PC-9 (cell line): ENCODE measurements around the gene KRTAP5-11. TPM values are rescaled to one million over a fixed set of nuclear protein-coding genes. Genes with fewer than 3 reads are reported as not detected.
"Not testable (repeated sequence)": the region's sequence is repeated elsewhere in the genome, so short reads cannot be mapped to it uniquely, and the experiment has no call there.

ENCODE experiments used
- BruUV-seq: library from RNA; stranded (reverse); fragments of 400-500 nt; replicated peaks from 2 replicates; lab custom pipeline; 2021; lab: Mats Ljungman, UMichigan
- CTCF ChIA-PET: fragments of 300-600 bp; sonication (Branson Sonifier 250); formaldehyde crosslinking; loops from one replicate; lab custom pipeline; 2022; ENCODE audit warnings: antibody characterized with exemption; lab: Charles Lee
- POLR2A ChIA-PET: fragments of 300-600 bp; sonication (Branson Sonifier 250); formaldehyde crosslinking; loops from one replicate; lab custom pipeline; 2022; ENCODE audit warnings: antibody characterized with exemption; ENCODE audit not compliant: unreplicated experiment; lab: Charles Lee
- DNase-seq, 2 experiments: peaks; one replicate each; pipeline versions ENCODE4 v3.0.0 to v3.0.0-alpha.2; 2015 to 2022; ENCODE audit warnings: mixed read lengths in 1 of 2
- H2AFZ ChIP-seq: fragments of 200-600 bp; sonication (generic); 2 replicates; pipeline ENCODE4 v1.8.1; 2017; ENCODE audit warnings: antibody characterized with exemption
- H3F3A ChIP-seq: fragments of 200-600 bp; sonication (generic); 2 replicates; pipeline ENCODE4 v1.8.1; 2017; ENCODE audit warnings: antibody characterized with exemption, mild to moderate bottlenecking, low read depth; ENCODE audit not compliant: insufficient read depth
- H3K27ac ChIP-seq: fragments of 200-600 bp; sonication (generic); 2 replicates; pipeline ENCODE4 v1.6.1; 2016; ENCODE audit warnings: mixed run types
- H3K27me3 ChIP-seq: fragments of 200-600 bp; sonication (generic); 2 replicates; pipeline ENCODE4 v1.6.1; 2016; ENCODE audit warnings: low read depth, mixed run types; ENCODE audit not compliant: insufficient read depth
- H3K36me3 ChIP-seq: fragments of 200-600 bp; sonication (generic); 2 replicates; pipeline ENCODE4 v1.6.1; 2016; ENCODE audit warnings: low read depth, mixed run types
- H3K4me1 ChIP-seq: fragments of 200-600 bp; sonication (generic); replicated peaks from 2 replicates; pipeline ENCODE4 v1.6.1; 2016; ENCODE audit warnings: mixed run types; ENCODE audit not compliant: insufficient read depth
- H3K4me2 ChIP-seq: fragments of 200-600 bp; sonication (generic); 2 replicates; pipeline ENCODE4 v1.6.1; 2017; ENCODE audit warnings: mixed run types
- H3K4me3 ChIP-seq: fragments of 200-600 bp; sonication (generic); 2 replicates; pipeline ENCODE4 v1.6.1; 2016; ENCODE audit warnings: mixed run types
- H3K79me2 ChIP-seq: fragments of 200-600 bp; sonication (generic); 2 replicates; pipeline ENCODE4 v1.6.1; 2017; ENCODE audit warnings: low read depth, mixed run types
- H3K9me2 ChIP-seq: fragments of 200-600 bp; sonication (generic); 2 replicates; pipeline ENCODE4 v1.8.1; 2017; ENCODE audit warnings: mild to moderate bottlenecking; ENCODE audit not compliant: insufficient read depth
- H3K9me3 ChIP-seq: fragments of 200-600 bp; sonication (generic); 2 replicates; pipeline ENCODE4 v1.8.1; 2016; ENCODE audit warnings: low read depth; ENCODE audit not compliant: insufficient read depth
- H4K20me1 ChIP-seq: fragments of 200-600 bp; sonication (generic); 2 replicates; pipeline ENCODE4 v1.8.1; 2017; ENCODE audit not compliant: insufficient read depth
- CTCF ChIP-seq: fragments of 200-600 bp; sonication (generic); conservative IDR thresholded peaks from 2 replicates; pipeline ENCODE4 v1.6.1; 2017; ENCODE audit warnings: mixed run types, antibody characterized with exemption, mild to moderate bottlenecking, moderate library complexity
- EZH2 ChIP-seq: fragments of 200-600 bp; sonication (generic); IDR thresholded peaks from 2 replicates; pipeline ENCODE4 v1.8.0; 2017; ENCODE audit warnings: antibody characterized with exemption, low read depth
- intact Hi-C: fragments of 100-400 bp; cut with micrococcal nuclease; formaldehyde crosslinking; loops from one replicate; pipeline ENCODE4 v1.10.0; 2022; ENCODE audit not compliant: unreplicated experiment
- total RNA-seq: library from RNA; stranded (reverse); gene quantifications from 2 replicates; pipeline ENCODE4 v1.2.3, GENCODE V29; 2021

KRTAP5-11 gene
- total RNA-seq, 1 experiment from 2014 or later: not detected

- Histone ChIP-seq H3K4me1 (0 out of 2 replicates have a peak, but pooled peaks cover 5% of the 10 kb centered on the region), H3K4me3 (no peak overlapping the region), H3K79me2 (no peaks in the 10 kb centered on the region), H3K36me3 (no peaks in the 10 kb centered on the region), H3K27ac (no peak overlapping the region), H4K20me1 (no peaks in the 10 kb centered on the region), H3K27me3 (no peaks in the 10 kb centered on the region), H3K9me3 (no peaks in the 10 kb centered on the region), H3K9me2 (no peaks in the 10 kb centered on the region), H3F3A (no peaks in the 10 kb centered on the region), H2AFZ (no peak overlapping the region), H3K4me2 (no peak overlapping the region)
- intact Hi-C loops: no loop called here
- no peak for DNase-seq
- no TSS peak for BruUV-seq
- CTCF ChIA-PET: no interaction called here
- POLR2A ChIA-PET: no interaction called here
- TF ChIP-seq CTCF: no peak
- no peak for TF ChIP-seq EZH2
These were observed 43.7 kb downstream of the KRTAP5-11 start for GRCh38 chr11:71539017-71539416.

GRCh38 chr11:71538666-71538990 lies 44.0 kb downstream of the KRTAP5-11 start:
- H2AFZ ChIP-seq: no peak overlapping the region
- no peaks in the 10 kb centered on the region for H3K79me2 ChIP-seq
- H3K9me3 ChIP-seq: no peaks in the 10 kb centered on the region
- H3F3A ChIP-seq: no peaks in the 10 kb centered on the region
- no peak overlapping the region for H3K27ac ChIP-seq
- BruUV-seq: no TSS peak
- ChIA-PET POLR2A (no interaction called here), CTCF (no interaction called here)
- no peaks in the 10 kb centered on the region for H3K27me3 ChIP-seq
- no peaks in the 10 kb centered on the region for H4K20me1 ChIP-seq
- DNase-seq: no peak
- no peaks in the 10 kb centered on the region for H3K9me2 ChIP-seq
- H3K36me3 ChIP-seq: no peaks in the 10 kb centered on the region
- intact Hi-C loops: no loop called here
- H3K4me3 ChIP-seq: no peak overlapping the region
- 0 out of 2 replicates have a peak, but pooled peaks cover 3% of the 10 kb centered on the region for H3K4me1 ChIP-seq
- H3K4me2 ChIP-seq: no peak overlapping the region
- no peak for TF ChIP-seq EZH2
- TF ChIP-seq CTCF: no peak

- DNase-seq, BruUV-seq, H3K4me1 ChIP-seq, H4K20me1 ChIP-seq, H3F3A ChIP-seq, H3K4me2 ChIP-seq, H3K9me2 ChIP-seq, H3K4me3 ChIP-seq, H3K27me3 ChIP-seq, H3K27ac ChIP-seq, POLR2A ChIA-PET, H3K79me2 ChIP-seq, H3K9me3 ChIP-seq, H2AFZ ChIP-seq, intact Hi-C loops, H3K36me3 ChIP-seq: not testable (repeated sequence)
- CTCF ChIA-PET: interaction anchor here (0.6 kb wide), 2 partner anchors 119 to 317 kb away, joined by 3 read pairs; no protein-coding TSS in a partner anchor
These were observed 44.6 kb downstream of the KRTAP5-11 start, which contains the start of gene KRTAP5-8 for GRCh38 chr11:71537977-71538665. TSS of gene KRTAP5-8 (plus strand) at chr11:71538025. CDS start at chr11:71538056, 31 bp downstream.
